NCI-H774 (cell line): ENCODE results near the gene PLXNA4.

Source experiments
- DNase-seq: peaks from one replicate; lab custom pipeline; 2025; lab: John Stamatoyannopoulos, UW

Gene PLXNA4

DNA sequence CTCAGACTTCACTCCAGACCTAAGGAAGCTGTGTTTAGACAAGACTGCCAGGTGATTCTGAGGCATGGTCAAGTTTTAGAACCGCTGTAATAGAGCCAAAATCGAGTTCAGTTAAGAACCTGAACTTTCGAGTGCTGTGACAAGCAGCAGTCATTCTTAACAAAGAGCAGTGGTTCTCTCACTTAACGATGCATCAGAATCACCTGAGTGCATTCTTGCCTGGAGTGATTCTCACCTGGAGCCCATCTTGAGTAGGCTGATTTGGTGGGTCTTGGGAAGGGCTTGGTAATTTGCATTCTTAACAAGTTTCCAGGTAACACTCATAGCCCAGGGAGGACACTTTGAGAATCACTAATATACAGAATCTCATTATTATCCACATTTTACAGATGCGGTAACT lies 44.7 kb downstream of the PLXNA4 start:
- DNase-seq: no peak

DNA sequence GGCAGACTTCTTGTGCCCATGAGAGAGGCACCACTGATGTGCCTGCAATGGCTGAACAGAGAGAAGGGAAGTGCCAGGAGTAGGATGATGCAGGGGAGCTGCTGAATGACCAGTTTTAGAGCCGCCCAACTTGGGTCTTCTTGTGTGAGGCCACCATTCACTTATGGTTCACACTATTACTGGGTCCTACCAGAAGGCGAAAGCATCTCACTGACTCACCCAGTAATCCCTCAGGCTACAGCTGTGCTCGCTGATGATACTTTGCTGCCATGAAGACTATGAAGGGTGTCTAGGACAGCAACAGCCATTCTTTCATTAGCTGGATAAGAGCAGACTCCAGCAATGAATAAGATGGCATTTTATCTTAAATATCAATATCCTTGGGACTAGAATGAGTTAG lies 47.6 kb downstream of the PLXNA4 start:
- DNase-seq: no peak

DNA sequence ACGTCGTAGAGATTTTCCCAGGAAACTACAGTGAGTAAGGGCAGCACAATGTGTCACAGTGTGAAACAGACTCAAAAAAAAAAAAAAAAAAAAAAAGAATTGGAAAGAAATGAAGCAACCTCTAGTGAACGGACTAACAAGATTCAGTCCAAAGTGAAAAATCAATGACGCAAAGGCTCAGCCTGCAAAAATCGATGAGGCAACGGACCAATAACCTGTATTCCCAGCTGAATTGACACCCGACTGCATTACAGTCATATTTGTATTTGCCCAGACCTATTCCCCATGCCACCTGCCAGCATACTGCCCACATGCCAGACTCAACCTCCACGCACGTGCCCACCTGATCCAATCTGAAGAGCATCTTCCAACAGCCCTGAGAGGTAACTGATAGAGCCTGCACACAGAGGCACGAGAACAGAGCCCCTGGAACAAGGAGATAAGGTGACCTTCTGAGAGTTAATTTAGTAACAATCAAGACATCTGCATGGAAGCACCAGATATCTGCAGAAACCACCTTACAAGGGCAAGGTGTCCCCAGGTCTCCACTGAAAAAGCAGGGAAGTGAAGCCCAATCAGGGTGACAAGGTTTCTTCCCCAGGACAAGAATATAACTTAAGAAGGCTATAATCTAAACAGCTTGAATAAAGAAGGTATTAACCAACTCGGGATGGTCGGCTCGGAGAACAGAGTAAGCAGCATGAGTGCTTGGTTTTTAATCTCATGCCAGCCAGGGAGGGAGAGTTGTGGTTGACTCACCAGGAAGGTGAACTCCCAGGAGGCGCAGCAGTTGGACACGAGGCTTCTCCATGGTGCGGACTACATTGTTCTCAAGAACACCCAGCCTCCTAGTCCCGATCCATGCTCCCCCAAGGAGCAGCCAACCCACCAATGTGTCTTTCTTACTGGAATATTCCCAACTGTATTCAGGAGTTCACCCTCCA lies 48.5 kb downstream of the PLXNA4 start:
- DNase-seq: no peak

DNA sequence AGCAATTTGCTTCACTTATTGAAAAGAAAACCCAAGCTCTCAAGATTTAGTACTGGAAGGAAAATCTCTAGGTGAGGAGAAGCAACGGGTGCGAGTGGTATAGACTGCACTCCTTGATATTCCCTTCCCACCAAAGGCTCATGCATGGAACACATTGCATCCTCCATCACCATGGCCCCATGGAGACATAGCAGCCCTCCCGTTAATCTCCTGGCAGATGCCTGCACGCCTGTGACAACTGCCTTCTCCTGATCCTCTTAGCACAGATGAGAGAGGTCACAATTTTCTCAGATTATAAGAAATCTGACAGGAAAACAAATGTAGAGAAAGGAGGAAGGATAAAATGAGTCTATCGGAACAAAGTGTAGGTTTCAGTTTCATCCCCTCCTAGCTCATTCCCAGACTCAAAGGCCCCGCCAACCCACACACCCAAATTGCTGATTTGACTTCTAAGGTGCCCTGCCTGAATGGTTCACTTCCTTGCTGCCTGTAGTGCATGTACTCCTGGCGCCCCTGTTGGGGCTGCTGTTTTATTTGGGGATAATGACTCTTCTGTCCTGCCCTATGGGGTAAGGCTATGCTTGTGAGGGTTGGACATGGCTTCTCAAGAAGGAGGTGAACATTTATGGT lies 50.0 kb downstream of the PLXNA4 start:
- no peak for DNase-seq

DNA sequence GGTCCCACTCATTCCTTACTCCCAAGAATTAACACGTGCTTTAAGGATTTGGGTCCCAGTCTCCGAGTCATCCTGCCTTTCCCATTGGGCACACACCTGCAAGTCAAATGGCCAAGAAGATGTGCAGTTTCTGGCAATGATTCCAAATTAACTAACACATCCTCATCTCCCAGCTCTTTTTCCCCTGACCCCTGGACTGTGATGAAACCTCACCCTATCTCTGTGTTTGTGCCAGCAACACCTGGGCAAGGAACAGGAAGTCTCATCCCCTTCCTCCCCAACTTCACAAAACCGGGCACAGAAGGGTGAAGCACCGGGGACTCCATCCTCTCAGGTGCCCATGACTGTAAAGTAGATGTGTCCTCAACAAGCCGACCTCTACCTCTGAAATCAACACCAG lies 54.8 kb downstream of the PLXNA4 start:
- no peak for DNase-seq

DNA sequence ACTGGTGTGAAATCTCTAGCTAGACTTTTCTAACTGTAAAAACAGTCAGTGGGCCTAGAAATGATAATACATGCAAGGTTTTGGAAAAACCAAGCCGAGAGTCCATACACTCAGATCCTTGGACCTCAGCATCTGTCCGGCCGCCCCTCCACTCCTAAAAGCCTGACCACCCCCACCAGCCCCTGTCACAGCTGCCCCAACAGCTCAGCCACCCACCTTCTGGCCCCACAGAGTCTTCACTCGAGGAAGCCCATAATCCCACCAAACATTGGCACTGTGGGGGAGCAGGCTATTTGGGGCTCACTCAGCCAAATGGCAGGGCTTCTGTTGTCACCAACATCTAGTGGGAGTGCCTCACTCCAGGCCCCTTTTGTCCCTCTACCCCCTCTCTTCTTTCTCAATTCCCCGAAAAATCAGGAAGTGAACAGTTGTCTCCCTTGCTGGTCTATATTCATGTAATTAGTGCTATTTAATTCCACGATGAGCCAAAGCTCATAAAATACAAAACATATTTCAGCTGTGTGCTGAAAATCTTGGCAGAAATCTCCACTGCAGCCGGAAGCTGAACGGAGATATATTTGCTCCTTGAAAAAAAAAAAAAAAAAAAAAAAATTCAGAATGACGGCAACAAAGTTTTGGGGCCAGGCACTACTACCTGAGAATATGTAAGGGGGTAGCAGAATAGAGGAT lies 55.5 kb downstream of the PLXNA4 start:
- no peak for DNase-seq

DNA sequence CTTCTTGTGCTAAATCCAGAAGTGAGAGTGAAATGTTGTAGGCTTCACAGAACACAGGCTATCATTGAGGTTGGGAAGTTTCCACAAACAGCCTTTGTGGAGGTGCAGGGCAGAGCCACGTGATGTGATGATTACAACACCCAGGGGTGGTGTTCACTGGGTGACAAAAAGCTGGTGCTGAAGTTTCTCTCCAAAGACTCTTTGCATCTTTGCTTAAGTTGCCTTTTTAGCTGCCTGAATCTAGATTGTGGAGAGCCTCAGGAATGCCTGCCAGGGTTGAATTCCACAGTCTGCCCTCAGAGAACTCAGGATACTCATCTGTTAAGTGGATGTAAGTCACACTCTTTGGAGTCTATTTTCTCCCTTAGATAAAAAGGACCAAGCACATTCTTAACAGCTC lies 56.3 kb downstream of the PLXNA4 start:
- DNase-seq: no peak

DNA sequence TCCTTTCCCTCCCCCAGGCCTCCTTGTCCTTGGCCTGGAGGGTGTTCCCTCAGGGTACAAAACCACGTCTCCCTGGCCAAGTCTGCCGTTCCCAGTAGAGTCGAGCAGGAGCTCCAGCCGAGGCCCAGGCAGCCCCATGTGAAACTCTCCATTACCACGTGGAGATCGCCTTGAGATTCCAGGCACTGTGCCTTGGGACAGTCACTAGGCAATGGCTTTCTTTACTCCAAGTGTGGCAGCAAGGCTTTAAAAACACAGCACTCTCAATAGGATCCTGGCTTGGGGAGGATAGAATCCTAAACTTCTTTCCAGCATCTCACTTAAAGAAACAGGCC lies 57.5 kb downstream of the PLXNA4 start:
- no peak for DNase-seq

DNA sequence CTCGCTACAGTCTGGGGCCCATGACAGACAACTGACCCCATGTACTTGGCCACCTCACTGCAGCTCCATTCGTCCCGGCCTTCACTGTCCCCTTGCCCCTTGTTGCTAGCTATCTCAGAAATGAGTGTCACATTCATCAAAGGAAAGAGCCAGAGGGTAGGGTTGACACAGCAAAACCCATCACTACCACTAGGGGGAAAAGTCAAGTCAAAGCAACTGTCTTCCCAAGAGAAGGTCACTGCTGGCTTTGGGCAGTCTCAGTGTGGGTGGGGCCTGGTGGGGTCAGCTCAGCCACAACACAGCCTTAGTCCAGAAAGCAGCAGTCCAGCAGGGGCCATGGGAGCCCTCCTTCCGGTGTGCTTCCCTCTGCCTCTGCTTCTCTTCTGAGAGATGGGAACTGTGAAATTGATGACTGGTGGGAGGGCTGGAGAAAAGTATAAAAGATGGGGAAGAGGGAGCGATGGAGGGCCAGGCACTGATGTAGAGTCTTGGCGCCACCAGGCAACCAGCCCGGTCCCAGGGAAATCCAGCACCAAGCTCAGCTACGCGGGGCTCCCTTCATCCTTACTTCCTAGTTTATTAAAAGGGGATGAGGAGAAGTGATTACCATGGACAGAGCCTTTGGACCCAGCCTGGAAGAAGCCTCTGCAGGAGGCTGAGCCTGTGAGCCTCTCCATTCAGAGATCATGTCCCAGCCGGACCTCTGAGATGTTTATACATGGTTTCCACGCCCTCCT lies 58.0 kb downstream of the PLXNA4 start:
- no peak for DNase-seq

DNA sequence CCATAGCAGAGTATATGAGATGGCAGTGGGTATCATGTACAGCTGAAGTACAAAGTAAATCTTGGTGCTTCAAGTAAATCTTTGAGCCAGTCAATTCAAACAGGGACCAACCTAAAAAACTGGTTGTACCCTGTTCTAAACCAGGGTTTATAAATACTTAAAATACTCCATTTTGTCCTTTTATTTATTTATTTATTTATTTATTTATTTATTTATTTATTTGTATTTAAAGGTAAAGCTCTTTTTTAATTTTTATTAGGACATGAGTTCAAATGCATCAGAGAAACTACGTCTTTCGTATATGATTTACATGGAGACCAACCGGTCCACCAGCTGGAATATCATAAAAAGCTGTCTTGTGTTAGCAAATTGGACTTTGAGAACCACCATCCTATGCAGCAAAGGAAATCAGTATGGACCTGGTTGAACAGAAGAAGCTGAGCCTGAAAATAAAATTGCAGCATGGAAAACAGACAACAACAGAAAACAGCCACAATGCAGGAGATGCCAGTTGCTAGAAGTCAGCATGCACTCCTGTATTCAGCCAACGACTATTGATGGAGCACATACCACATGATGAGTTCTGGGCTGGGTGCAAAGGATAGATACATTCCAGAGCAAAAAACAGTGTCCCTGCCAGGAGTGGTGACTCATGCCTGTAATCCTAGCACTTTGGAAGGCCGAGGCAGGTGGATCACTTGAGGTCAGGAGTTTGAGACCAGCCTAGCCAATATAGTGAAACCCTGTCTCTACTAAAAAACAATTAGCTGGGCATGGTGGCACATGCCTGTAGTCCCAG lies 60.0 kb downstream of the PLXNA4 start:
- no peak for DNase-seq

DNA sequence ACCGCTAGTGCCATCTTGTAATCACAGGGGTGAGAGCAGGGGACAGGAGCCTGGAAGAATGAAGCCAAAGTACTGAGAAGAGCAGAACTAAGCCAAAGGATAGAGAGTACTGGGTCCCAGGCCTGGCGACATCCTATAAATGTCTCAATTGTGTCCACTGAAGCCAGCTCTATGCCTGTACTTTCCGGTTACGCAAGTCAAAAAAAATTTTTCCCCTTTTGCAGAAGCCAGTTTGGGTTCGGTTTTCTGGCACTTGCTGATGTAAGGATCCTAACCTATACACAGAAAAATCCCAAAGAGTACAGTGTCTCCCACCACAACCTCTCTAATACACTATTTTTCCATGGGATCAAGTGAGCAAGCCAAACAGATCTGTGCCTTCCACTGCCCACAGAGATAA lies 61.1 kb downstream of the PLXNA4 start:
- DNase-seq: no peak

DNA sequence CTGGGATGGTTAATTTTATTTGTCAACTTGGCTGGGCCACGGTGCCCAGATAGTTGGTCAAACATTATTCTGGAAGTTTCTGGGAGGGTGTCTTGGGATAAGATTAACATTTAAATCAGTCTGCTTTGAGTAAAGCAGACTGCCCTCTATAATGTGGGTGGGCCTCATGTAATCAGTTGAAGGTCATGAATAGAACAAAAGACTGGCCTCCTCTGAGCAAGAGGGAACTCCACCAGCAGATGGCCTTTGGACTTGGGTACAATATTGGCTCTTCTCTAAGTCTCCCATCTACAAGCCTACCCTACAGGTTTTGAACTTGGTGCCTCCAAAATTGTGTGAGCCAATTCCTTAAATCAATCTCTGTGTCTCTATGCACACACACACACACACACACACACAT lies 61.8 kb downstream of the PLXNA4 start:
- no peak for DNase-seq

DNA sequence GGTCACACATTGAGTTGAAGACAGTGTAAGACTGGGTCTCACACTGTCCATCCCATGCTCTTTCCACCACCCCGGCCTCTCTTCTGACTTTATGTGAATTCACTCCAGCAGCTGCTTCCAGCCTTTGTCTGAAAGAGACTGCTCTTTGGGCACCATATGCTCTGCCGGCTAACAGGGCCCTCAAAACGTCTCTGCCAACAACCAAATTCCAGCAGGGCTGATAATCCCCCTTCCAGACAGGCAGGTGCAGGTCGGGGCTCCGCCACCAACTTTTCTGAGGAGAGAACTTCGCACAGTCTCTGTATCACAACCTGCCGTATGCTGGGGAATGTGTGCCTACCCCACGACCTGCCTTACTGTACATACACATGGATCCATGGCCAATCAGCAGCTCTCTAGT lies 64.3 kb downstream of the PLXNA4 start:
- DNase-seq: no peak

DNA sequence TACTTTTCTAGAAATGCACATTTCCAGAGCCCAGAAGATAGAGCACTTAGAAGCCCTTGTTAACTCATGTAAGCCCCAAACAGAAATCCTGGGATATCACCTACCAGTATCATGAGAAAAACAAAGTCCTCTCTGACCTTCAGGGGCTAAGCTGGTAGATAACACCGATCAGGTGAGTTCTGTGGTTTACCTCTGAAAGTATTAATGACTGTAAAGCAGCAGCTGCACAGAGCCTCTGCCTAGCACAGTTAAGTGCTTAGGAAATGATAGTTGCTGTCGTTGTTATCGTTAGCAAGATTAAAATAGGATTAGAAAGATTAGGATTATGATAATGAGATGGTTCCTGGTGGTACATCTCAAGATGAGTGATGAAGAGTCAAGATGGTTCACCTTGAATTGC lies 64.9 kb downstream of the PLXNA4 start:
- DNase-seq: no peak

DNA sequence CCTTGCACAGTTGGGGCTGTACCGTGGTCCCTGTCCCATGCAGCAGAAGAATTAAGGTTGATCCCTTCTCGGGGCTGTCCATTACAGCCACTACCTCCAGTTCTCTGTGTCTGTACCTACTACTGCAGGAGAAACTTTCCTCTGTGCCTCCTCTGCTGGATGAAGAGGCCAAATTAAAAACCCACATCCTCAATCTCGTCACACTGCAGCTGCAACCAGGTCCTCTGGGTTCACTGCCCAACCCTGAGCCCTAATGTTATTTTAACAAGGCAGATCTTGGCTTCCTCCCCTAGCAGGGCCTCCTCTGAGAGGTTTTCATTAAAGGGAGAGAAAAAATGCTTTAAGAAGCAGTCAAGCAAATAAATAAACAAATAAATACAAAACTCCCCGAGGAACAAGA lies 66.6 kb downstream of the PLXNA4 start:
- no peak for DNase-seq

DNA sequence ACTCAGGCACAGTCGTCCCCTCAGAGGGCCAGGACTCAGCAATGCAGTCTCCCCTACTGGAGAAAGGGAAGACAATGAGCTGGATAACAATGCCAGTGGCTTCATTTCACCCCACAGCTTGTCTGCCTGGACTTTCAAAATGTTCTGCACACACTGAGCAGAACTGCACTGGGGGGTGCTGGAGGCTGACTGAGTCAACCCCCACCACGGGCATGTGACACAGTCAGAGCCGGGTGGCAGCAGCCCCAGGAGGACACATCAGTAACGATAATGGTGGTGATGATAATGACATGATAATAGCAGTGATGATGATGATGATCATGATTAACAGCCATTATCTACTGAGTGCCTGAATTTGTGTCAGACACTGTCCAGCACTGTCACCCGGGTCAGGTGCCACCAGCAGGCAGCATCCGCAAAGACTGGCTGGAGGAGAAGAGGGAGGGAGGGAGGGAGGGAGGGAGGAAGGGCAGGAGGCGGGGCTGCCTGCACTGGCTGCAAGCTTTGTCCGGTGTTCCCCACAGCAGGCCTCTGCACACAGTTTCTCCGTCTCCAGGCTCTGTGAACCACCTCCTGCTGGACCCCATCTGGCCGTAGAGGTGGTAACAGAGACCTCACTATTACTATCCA lies 67.4 kb downstream of the PLXNA4 start:
- no peak for DNase-seq

DNA sequence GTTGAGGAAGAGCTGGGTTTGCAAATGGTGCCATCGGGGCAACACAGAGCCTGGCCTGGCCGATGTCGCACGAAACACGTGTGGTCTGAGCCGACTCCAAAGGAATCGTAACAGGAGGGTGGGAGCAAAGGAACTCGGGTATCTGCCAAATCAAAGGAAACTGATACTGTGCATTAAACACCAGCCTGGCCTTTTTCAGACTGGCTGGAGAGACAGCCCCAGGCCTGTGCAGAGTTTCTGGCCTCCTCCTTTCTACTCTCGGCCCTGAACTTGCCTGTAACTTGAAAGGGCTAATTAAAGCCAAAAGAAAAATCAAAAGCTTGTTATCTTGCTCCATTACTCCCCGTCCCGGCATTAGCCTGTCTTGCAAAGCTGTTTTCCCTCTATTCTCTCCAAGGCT lies 71.4 kb downstream of the PLXNA4 start:
- no peak for DNase-seq

DNA sequence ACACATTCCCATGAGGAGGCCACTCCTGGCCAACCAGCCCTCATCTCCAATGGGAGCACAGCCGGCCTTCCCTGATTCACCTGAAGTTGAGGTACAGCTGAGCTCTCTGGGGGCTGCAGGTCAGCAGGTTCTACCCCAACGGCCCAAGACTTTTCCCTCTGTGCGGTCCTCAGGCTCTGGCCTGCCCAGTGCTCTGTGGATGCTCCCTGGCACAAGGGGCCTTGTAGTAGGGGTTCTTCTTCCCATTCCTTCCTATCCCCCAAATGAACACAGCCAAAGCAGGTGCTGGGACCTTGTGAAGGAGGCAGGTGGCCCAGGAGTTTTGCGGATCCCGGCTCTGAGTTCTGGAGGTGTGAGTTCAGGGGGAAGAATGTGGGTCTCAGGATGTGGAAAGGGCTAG lies 72.2 kb downstream of the PLXNA4 start:
- no peak for DNase-seq

DNA sequence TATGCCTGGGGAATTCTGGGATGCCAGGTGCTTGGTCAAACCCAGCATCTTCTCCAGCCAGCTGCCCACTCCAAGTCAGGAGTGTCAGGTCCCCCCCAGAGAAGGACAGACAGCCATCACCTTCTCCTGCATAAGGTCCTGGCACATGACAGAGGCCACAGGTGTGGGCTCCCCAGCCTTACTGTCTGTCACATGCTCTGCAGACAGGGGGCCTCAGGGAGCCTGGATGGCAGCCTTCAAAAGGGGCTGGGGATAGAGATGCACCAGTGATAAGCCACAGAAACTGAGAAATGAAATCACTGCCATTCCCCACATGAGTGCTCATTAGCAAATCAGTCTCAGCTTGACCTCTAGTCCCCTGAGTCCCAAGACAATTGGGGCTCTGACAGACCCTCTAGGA lies 72.9 kb downstream of the PLXNA4 start:
- no peak for DNase-seq

DNA sequence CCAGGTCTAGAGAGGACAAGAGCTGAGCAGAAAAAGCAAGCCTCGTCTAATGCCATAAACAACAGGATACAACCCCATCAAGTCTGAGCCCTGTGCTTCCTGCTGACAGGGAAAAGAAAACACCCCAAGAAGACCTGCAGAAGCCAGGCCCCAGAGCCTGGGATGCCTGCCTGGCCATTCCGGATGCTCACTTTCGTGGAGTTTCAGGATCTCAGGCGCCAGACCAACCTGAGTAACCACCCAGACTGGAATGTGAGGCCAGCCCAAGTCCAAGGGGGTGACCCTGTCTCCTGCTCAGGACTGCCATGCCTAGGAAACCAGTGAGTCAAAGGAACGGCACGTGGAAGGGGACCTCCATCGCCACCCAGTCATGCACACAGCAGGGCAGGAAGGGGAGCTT lies 74.3 kb downstream of the PLXNA4 start:
- DNase-seq: no peak

DNA sequence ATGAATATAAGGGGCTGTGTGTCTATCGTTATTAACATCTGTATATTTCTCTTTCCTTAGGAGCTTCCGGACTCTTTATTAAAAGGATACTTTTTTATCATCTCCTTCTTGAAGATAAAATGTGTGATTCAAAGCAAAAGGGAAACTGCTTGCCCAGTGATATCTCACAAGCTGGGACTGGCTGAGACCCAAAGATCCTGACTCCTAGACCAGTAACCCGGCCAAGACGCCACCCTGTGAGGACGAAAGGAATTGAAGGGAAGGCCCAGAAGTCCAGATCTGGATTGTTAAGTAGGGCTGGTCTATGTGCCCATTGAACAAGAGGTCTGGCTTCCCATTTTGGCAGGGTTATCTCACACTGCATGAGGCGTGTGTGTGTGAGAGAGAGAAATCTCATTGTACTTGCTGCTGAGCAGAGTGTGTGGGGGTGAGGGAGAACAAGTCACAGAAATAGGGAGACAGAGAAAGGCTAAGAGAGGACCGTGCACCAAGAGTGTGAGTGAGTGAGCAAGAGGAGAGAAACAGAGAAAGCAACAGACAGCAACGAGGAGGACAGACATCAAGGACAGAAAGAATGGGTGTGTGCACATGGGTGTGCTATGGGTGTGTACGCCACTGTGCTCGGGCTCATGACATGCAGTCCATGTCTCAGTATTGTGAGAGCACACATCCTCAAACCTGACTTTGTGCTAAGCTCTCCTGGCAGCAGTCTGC lies 75.4 kb downstream of the PLXNA4 start:
- DNase-seq: no peak
